ENCODE measurements around the gene FAM20A. TPM values are rescaled to one million over a fixed set of nuclear protein-coding genes. Genes with fewer than 3 reads are reported as not detected.
A peak's percentile ranks its signal among the peaks of the same experiment; 100 is the strongest.

Gene FAM20A
- total RNA-seq, 3 donors from 2014 or later, result 1.9 to 6.1 (median 5.8) TPM

- Histone ChIP-seq H3K9me3 (peaks cover 29% of the 10 kb centered on the region), H3K36me3 (ENCODE audit: low read depth) (no peaks in the 10 kb centered on the region), H3K4me1 (ENCODE audit: low read depth) (peaks cover under 1% of the 10 kb centered on the region), H3K4me3 (no peak overlapping the region)
- TF ChIP-seq CTCF (IDR thresholded peaks at IDR 0.05), result no peak
- no peak for ATAC-seq
- no peak for DNase-seq
- intact Hi-C loops (cut with DNase I, micrococcal nuclease), result no loop called here
These were observed 5.5 kb upstream of the FAM20A start for GRCh38 chr17:68606451-68607307.

- Histone ChIP-seq H3K4me3 (no peak overlapping the region), H3K4me1 (ENCODE audit: low read depth) (peaks cover 2% of the 10 kb centered on the region), H3K9me3 (peaks cover 29% of the 10 kb centered on the region), H3K36me3 (ENCODE audit: low read depth) (no peaks in the 10 kb centered on the region)
- ATAC-seq (no peak), DNase-seq (no peak)
- no peak for TF ChIP-seq CTCF (IDR thresholded peaks at IDR 0.05)
- intact Hi-C loops (cut with DNase I, micrococcal nuclease), result no loop called here
These were observed 4.7 kb upstream of the FAM20A start for GRCh38 chr17:68605914-68606313.

GRCh38 chr17:68603656-68604055 is 2.5 kb upstream of the FAM20A start:
- Histone ChIP-seq H3K4me3 (no peak overlapping the region), H3K4me1 (ENCODE audit: low read depth) (peaks cover 17% of the 10 kb centered on the region), H3K9me3 (peaks cover 10% of the 10 kb centered on the region), H3K36me3 (ENCODE audit: low read depth) (no peaks in the 10 kb centered on the region)
- TF ChIP-seq CTCF (IDR thresholded peaks at IDR 0.05), result no peak
- DNase-seq (no peak), ATAC-seq (no peak)
- intact Hi-C loops (cut with DNase I, micrococcal nuclease), result no loop called here

GRCh38 chr17:68603027-68603426 is 1.9 kb upstream of the FAM20A start:
- no peak overlapping the region for H3K4me3 ChIP-seq
- intact Hi-C loops (cut with DNase I, micrococcal nuclease), result no loop called here
- peaks cover 4% of the 10 kb centered on the region for H3K9me3 ChIP-seq
- ATAC-seq (peak; percentile 16), DNase-seq (peak in 1 of 3 donors; percentile 17)
- no peak for TF ChIP-seq CTCF (IDR thresholded peaks at IDR 0.05)
- no peaks in the 10 kb centered on the region for H3K36me3 ChIP-seq (ENCODE audit: low read depth)
- peaks cover 17% of the 10 kb centered on the region for H3K4me1 ChIP-seq (ENCODE audit: low read depth)

GRCh38 chr17:68602289-68602688 is 1.1 kb upstream of the FAM20A start:
- intact Hi-C loops (cut with DNase I, micrococcal nuclease), result no loop called here
- no peak for TF ChIP-seq CTCF (IDR thresholded peaks at IDR 0.05)
- Histone ChIP-seq H3K4me3 (no peak overlapping the region), H3K4me1 (ENCODE audit: low read depth) (peaks cover 17% of the 10 kb centered on the region), H3K9me3 (no peaks in the 10 kb centered on the region), H3K36me3 (ENCODE audit: low read depth) (no peaks in the 10 kb centered on the region)
- no peak for ATAC-seq
- DNase-seq, result no peak

Data from mucosa of descending colon (tissue), 3 donors.